RWPE1 (cell line): Measurements from ENCODE around the gene ZBTB4.

Source experiments
- CTCF ChIA-PET: fragments of 350-600 bp; sonication (Branson Sonifier 250); formaldehyde crosslinking; extraction: SDS; loops from one replicate; lab custom pipeline; 2021; lab: Yijun Ruan, JAX
- POLR2A ChIA-PET: fragments of 400-600 bp; formaldehyde crosslinking; extraction: SDS; loops from one replicate; lab custom pipeline; 2020; ENCODE audit warnings: antibody characterized with exemption; ENCODE audit not compliant: low non-redundant PET; lab: Yijun Ruan, JAX
- DNase-seq: peaks from one replicate; pipeline ENCODE4 v3.0.0; 2012; ENCODE audit warnings: low spot score
- H3K27ac ChIP-seq: fragments of 450-650 bp; 2 replicates; pipeline ENCODE4 v1.5.1; 2017
- CTCF ChIP-seq: fragments of 450-650 bp; conservative IDR thresholded peaks from 2 replicates; pipeline ENCODE4 v1.5.1; 2017; ENCODE audit warnings: low read depth, mild to moderate bottlenecking

ZBTB4 gene

GRCh38 chr17:7427549-7427948 is 51.9 kb downstream of the ZBTB4 start:
- CTCF ChIA-PET = interaction anchor here (0.6 kb wide), 1 partner anchor 133 kb away, joined by 5 read pairs; no protein-coding TSS in a partner anchor

DNA sequence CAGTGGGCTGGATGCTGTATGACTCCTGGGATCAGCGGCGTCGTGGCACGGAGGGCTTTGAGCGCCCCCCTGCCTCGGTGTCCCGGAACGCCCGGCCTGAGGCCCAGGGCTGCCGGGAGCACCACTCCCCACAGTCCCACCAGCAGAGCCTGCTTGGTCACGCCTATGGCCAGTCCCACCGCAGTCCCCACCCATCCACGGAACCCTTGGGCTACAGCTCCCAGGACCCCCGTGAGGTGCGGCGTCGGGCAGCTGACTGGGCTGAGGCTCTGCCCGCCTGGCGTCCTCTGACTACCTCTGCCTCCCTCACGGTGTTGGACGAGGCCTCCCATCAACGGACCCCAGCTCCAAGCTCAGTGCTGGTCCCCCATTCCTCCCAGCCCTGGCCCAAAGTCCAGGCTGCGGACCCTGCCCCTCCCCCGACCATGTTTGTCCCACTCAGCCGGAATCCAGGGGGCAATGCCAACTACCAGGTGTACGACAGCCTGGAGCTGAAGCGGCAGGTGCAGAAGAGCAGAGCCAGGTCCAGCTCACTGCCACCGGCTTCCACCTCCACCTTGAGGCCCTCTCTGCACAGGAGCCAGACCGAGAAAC is 52.4 kb downstream of the ZBTB4 start:
- no peak for TF ChIP-seq CTCF
- CTCF ChIA-PET = no interaction called here
- no peak for DNase-seq
- POLR2A ChIA-PET = no interaction called here
- H3K27ac ChIP-seq = no peak overlapping the region

More at GRCh38 chr17:7427549-7427948, 51.9 kb downstream of the ZBTB4 start:
- DNase-seq = no peak
- no peak overlapping the region for H3K27ac ChIP-seq
- POLR2A ChIA-PET = interaction anchor here (0.6 kb wide), 1 partner anchor 18 kb away, joined by 3 read pairs; no protein-coding TSS in a partner anchor
- no peak for TF ChIP-seq CTCF

DNA sequence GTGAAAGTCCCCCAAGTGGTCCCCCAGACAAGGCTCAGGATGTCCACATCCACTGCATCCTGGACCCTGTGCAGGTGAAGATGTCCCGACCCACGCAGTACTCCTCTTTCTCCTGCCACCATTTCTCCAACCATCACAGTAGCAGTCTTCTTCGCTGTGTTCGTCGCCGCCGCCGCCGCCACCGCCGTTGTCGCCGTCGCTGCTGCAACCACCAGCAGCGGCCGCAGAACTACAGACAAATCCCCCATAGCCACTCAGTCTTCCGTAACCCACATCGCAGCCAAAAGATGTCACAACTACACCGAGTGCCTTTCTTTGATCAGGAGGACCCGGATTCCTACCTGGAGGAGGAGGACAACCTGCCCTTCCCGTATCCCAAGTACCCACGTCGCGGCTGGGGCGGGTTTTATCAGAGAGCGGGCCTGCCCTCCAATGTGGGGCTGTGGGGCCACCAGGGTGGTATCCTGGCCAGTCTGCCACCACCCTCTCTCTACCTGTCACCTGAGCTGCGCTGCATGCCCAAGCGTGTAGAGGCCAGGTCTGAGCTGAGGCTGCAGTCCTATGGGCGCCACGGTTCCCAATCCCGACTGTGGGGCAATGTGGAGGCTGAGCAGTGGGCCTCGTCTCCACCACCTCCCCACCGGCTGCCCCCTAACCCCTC is 53.1 kb downstream of the ZBTB4 start:
- DNase-seq = no peak
- no peak overlapping the region for H3K27ac ChIP-seq
- no peak for TF ChIP-seq CTCF
- ChIA-PET POLR2A (no interaction called here), CTCF (no interaction called here)

GRCh38 chr17:7425756-7426155 is 53.7 kb downstream of the ZBTB4 start:
- ChIA-PET POLR2A (no interaction called here), CTCF (interaction anchor here (1.0 kb wide), 1 partner anchor 69 kb away, joined by 3 read pairs; no protein-coding TSS in a partner anchor)
- TF ChIP-seq CTCF = no peak

DNA sequence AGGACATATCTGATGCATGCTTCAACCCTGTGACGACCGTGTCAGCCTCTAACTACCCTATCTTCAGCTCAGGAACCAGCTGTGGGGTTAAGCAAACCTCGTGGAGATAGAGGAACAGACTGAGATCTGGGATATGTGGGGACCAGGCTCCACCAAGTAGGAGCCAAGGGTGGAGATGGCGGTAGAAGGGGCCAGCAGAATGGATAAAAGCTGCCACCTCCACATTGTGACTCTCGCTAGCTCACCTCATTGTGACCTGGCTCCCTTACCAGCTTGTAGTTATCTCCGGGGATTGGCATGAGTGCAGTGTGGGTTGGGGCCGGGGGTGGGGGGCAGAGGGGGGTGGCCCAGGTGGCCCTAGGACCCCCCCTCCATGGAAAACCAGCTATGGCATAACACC is 54.1 kb downstream of the ZBTB4 start, which contains the start of gene SPEM2:
Gene SPEM2 (plus strand): TSS at position 301 of the 400 bp plus-strand sequence. CDS start 73 bp downstream, at position 374.
- ChIA-PET CTCF (interaction anchor here (0.7 to 1.0 kb wide), 2 partner anchors 69 to 81 kb away, joined by 3 read pairs; no protein-coding TSS in a partner anchor), POLR2A (no interaction called here)
- H3K27ac ChIP-seq = no peak within 1 kb of the TSS
- TF ChIP-seq CTCF = no peak
- DNase-seq = no peak

More at GRCh38 chr17:7425756-7426155, 53.7 kb downstream of the ZBTB4 start:
- no peak overlapping the region for H3K27ac ChIP-seq
- no peak for DNase-seq

- POLR2A ChIA-PET = interaction anchor here (0.6 kb wide), 1 partner anchor 16 kb away, joined by 3 read pairs; no protein-coding TSS in a partner anchor
- no peak for DNase-seq
- no peak for TF ChIP-seq CTCF
- no peak overlapping the region for H3K27ac ChIP-seq
- CTCF ChIA-PET = interaction anchor here (0.6 to 0.8 kb wide), 2 partner anchors 11 to 623 kb away, joined by 3 to 4 read pairs; partner anchors contain the start of gene TMEM102
Observed at GRCh38 chr17:7423679-7424078, 55.8 kb downstream of the ZBTB4 start.
